Chondrocyte (in vitro differentiated cells): ENCODE measurements around the gene AAGAB. TPM values are rescaled to one million over a fixed set of nuclear protein-coding genes. Genes with fewer than 3 reads are reported as not detected.

ENCODE experiments used
- DNase-seq: peaks from one replicate; pipeline ENCODE4 v3.0.0; 2021; ENCODE audit warnings: mixed read lengths, low spot score
- H3K27ac Mint-ChIP-seq: one replicate; pipeline ENCODE4 v1.8.0; 2021; ENCODE audit warnings: mild to moderate bottlenecking, moderate library complexity, mixed read lengths; ENCODE audit not compliant: unreplicated experiment
- H3K27me3 Mint-ChIP-seq: 2 replicates; pipeline ENCODE4 v1.8.0; 2021; ENCODE audit warnings: low read depth, mixed read lengths
- H3K36me3 Mint-ChIP-seq: 2 replicates; pipeline ENCODE4 v1.8.0; 2021; ENCODE audit warnings: low read depth, mixed read lengths
- H3K4me1 Mint-ChIP-seq: 2 replicates; pipeline ENCODE4 v1.8.0; 2021; ENCODE audit warnings: low read depth, mild to moderate bottlenecking, mixed read lengths
- H3K4me3 Mint-ChIP-seq: one replicate; pipeline ENCODE4 v1.8.0; 2021; ENCODE audit warnings: mild to moderate bottlenecking, moderate library complexity, mixed read lengths; ENCODE audit not compliant: unreplicated experiment
- H3K9me3 Mint-ChIP-seq: 2 replicates; pipeline ENCODE4 v1.8.0; 2021; ENCODE audit warnings: low read depth, mixed read lengths
- CTCF ChIP-seq: fragments of 200-600 bp; sonication (generic); IDR thresholded peaks from 2 replicates; pipeline ENCODE4 v1.5.0; 2021; ENCODE audit warnings: antibody characterized with exemption, mild to moderate bottlenecking, moderate library complexity
- total RNA-seq: library from RNA; stranded (reverse); gene quantifications from 3 replicates; pipeline ENCODE4 v1.2.1, GENCODE V29; 2021

The AAGAB gene
- total RNA-seq, 1 donor from 2014 or later, result 32.0 TPM

- H3K4me1 Mint-ChIP-seq, result peaks cover 39% of the 10 kb centered on the region
- TF ChIP-seq CTCF, result no peak
- H3K4me3 Mint-ChIP-seq, result no peak overlapping the region
- no peaks in the 10 kb centered on the region for H3K27me3 Mint-ChIP-seq
- H3K36me3 Mint-ChIP-seq, result peaks cover 1% of the 10 kb centered on the region
- no peaks in the 10 kb centered on the region for H3K9me3 Mint-ChIP-seq
- no peak for DNase-seq
- no peak overlapping the region for H3K27ac Mint-ChIP-seq
These were observed 93.0 kb downstream of the AAGAB start for GRCh38 chr15:67161412-67161811.

- Mint-ChIP-seq H3K27me3 (no peaks in the 10 kb centered on the region), H3K27ac (no peak overlapping the region), H3K4me1 (peaks cover 9% of the 10 kb centered on the region), H3K4me3 (no peak overlapping the region), H3K9me3 (no peaks in the 10 kb centered on the region), H3K36me3 (peaks cover 5% of the 10 kb centered on the region)
- no peak for DNase-seq
- no peak for TF ChIP-seq CTCF
These were observed 96.1 kb downstream of the AAGAB start for GRCh38 chr15:67158367-67158766.

- Mint-ChIP-seq H3K4me1 (peaks cover 8% of the 10 kb centered on the region), H3K4me3 (no peak overlapping the region), H3K36me3 (peaks cover 7% of the 10 kb centered on the region), H3K27ac (no peak overlapping the region), H3K9me3 (no peaks in the 10 kb centered on the region), H3K27me3 (no peaks in the 10 kb centered on the region)
- no peak for TF ChIP-seq CTCF
- DNase-seq, result no peak
These were observed 96.8 kb downstream of the AAGAB start for GRCh38 chr15:67157521-67158252.

GRCh38 chr15:67156834-67157233 is 97.6 kb downstream of the AAGAB start:
- no peaks in the 10 kb centered on the region for H3K27me3 Mint-ChIP-seq
- no peaks in the 10 kb centered on the region for H3K4me1 Mint-ChIP-seq
- no peak for TF ChIP-seq CTCF
- H3K36me3 Mint-ChIP-seq, result peaks cover 7% of the 10 kb centered on the region
- no peak for DNase-seq
- no peaks in the 10 kb centered on the region for H3K9me3 Mint-ChIP-seq
- H3K27ac Mint-ChIP-seq, result no peak overlapping the region
- no peak overlapping the region for H3K4me3 Mint-ChIP-seq

GRCh38 chr15:67156426-67156825 is 98.0 kb downstream of the AAGAB start:
- H3K36me3 Mint-ChIP-seq, result peaks cover 7% of the 10 kb centered on the region

More at GRCh38 chr15:67156426-67156825, 98.0 kb downstream of the AAGAB start:
- no peak overlapping the region for H3K4me3 Mint-ChIP-seq
- no peak for DNase-seq
- H3K9me3 Mint-ChIP-seq, result no peaks in the 10 kb centered on the region
- H3K27ac Mint-ChIP-seq, result no peak overlapping the region
- no peak for TF ChIP-seq CTCF
- H3K4me1 Mint-ChIP-seq, result no peaks in the 10 kb centered on the region
- H3K27me3 Mint-ChIP-seq, result no peaks in the 10 kb centered on the region
